ENCODE data around the gene CHDH.

GRCh38 chr3:53880396-53881345 is 34.5 kb upstream of the CHDH start:
- TF ChIP-seq POLR2A (IDR thresholded peaks at IDR 0.05) (no peak), POLR2AphosphoS5 (IDR thresholded peaks at IDR 0.05; ENCODE audit: insufficient read depth in 1 of 2, low read depth in 1 of 2) (no peak)
